ENCODE measurements around the gene BTBD1.

DNA sequence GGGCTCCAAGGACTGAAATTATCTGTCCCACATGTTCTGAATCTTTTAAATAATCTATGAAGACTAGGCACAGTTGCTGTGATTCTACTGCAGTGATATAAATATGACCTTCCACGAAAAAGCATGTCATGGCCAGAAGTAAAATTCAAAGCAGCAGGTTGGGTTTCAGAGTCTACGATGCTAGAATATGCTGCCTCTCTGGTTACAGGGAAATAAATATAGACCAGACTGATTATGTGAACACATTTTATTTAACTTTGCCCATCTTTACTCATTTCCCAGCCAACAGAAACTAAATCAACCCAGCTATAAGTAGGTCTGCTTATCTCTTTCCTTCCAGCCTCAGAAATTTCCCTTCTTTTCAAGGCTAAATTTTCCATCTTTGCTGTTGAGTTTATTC, 20.5 kb upstream of the BTBD1 start:
- TF ChIP-seq, protein P1, sequence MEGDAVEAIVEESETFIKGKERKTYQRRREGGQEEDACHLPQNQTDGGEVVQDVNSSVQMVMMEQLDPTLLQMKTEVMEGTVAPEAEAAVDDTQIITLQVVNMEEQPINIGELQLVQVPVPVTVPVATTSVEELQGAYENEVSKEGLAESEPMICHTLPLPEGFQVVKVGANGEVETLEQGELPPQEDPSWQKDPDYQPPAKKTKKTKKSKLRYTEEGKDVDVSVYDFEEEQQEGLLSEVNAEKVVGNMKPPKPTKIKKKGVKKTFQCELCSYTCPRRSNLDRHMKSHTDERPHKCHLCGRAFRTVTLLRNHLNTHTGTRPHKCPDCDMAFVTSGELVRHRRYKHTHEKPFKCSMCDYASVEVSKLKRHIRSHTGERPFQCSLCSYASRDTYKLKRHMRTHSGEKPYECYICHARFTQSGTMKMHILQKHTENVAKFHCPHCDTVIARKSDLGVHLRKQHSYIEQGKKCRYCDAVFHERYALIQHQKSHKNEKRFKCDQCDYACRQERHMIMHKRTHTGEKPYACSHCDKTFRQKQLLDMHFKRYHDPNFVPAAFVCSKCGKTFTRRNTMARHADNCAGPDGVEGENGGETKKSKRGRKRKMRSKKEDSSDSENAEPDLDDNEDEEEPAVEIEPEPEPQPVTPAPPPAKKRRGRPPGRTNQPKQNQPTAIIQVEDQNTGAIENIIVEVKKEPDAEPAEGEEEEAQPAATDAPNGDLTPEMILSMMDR (IDR thresholded peaks at IDR 0.05 in 4 of 5, conservative IDR thresholded peaks at IDR 0.05 in 1 of 5) = no peak
- no peak for TF ChIP-seq POLR2A (IDR thresholded peaks at IDR 0.05)
